Parathyroid adenoma (tissue), 2 donors: Measurements from ENCODE around the gene NR5A1.

Experiments
- H2AFZ ChIP-seq: fragments of 300-600 bp; sonication (generic); one replicate; pipeline ENCODE4 v1.7.0; 2017; ENCODE audit warnings: antibody characterized with exemption, mild to moderate bottlenecking
- H3K27ac ChIP-seq: fragments of 300-600 bp; sonication (generic); one replicate; pipeline ENCODE4 v1.7.0; 2017
- H3K27me3 ChIP-seq: fragments of 300-600 bp; sonication (generic); one replicate; pipeline ENCODE4 v1.7.0; 2017; ENCODE audit warnings: low read length; ENCODE audit not compliant: control insufficient read depth, insufficient read depth
- H3K36me3 ChIP-seq: fragments of 300-600 bp; sonication (generic); one replicate; pipeline ENCODE4 v1.7.0; 2017; ENCODE audit warnings: low read length; ENCODE audit not compliant: control insufficient read depth, insufficient read depth
- H3K4me1 ChIP-seq: fragments of 300-600 bp; sonication (generic); one replicate; pipeline ENCODE4 v1.7.0; 2017; ENCODE audit warnings: control low read depth
- H3K4me2 ChIP-seq: fragments of 300-600 bp; sonication (generic); one replicate; pipeline ENCODE4 v1.7.0; 2017; ENCODE audit warnings: low read length
- H3K4me3 ChIP-seq: fragments of 300-600 bp; sonication (generic); one replicate; pipeline ENCODE4 v1.7.0; 2017; ENCODE audit warnings: low read depth, low read length
- H3K79me2 ChIP-seq: fragments of 300-600 bp; sonication (generic); one replicate; pipeline ENCODE4 v1.7.0; 2017; ENCODE audit warnings: control low read depth
- H3K9ac ChIP-seq: fragments of 300-600 bp; sonication (generic); one replicate; pipeline ENCODE4 v1.7.0; 2017; ENCODE audit warnings: mild to moderate bottlenecking
- H3K9me3 ChIP-seq: fragments of 300-600 bp; sonication (generic); one replicate; pipeline ENCODE4 v1.7.0; 2017; ENCODE audit warnings: low read length; ENCODE audit not compliant: control insufficient read depth
- CTCF ChIP-seq: fragments of 300-600 bp; sonication (generic); IDR thresholded peaks from one replicate; pipeline ENCODE4 v1.7.0; 2017; ENCODE audit warnings: antibody characterized with exemption, mild to moderate bottlenecking
- donor health status: primary hyperparathyroidism.

Gene NR5A1

DNA sequence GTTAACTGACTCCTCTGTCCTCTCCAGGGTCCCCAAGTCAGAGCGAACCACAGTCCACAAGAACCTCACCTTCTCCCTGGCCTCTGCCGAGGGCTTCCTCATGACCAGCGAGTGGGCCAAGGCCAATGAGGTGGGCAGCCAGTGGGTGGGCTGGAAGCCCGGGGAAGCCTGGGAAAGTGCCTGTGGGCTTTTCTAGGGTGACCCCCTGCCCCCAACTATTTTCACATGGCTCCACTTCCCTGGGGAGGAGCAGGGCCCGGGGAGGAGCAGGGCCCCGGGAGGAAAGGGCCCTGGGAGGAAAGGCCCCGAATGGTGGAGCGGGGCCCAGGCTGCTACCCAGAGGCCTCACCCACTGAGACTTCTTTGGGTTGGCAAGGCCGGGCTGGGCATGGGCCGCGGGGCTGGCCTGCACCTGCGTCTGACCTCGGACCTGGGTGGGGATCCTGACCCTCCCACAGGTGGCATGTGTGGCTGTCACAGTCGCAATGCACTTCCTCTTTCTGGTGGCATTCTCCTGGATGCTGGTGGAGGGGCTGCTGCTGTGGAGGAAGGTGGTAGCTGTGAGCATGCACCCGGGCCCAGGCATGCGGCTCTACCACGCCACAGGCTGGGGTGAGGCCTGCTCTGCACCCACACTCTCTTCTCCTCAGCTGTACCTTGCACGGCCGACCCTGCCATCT lies 39.0 kb downstream of the NR5A1 start:
- Histone ChIP-seq H3K79me2 (no peaks in the 10 kb centered on the region), H3K9me3 (no peaks in the 10 kb centered on the region), H3K4me3 (no peak overlapping the region), H3K9ac (no peak overlapping the region), H3K27ac (no peak overlapping the region), H3K4me2 (peak overlapping the region; percentile 13), H3K4me1 (peaks cover 7% of the 10 kb centered on the region), H3K36me3 (no peaks in the 10 kb centered on the region), H3K27me3 (no peaks in the 10 kb centered on the region), H2AFZ (no peak overlapping the region)
- no peak for TF ChIP-seq CTCF

- no peak for TF ChIP-seq CTCF
- no peaks in the 10 kb centered on the region for H3K36me3 ChIP-seq
- no peaks in the 10 kb centered on the region for H3K79me2 ChIP-seq
- H3K4me2 ChIP-seq: no peak overlapping the region
- peaks cover 7% of the 10 kb centered on the region for H3K4me1 ChIP-seq
- H3K9ac ChIP-seq: no peak overlapping the region
- no peaks in the 10 kb centered on the region for H3K27me3 ChIP-seq
- H3K9me3 ChIP-seq: no peaks in the 10 kb centered on the region
- no peak overlapping the region for H3K4me3 ChIP-seq
- no peak overlapping the region for H3K27ac ChIP-seq
- H2AFZ ChIP-seq: no peak overlapping the region
These were observed 39.7 kb downstream of the NR5A1 start for GRCh38 chr9:124467410-124468060.

- no peak for TF ChIP-seq CTCF
- H3K27me3 ChIP-seq: no peaks in the 10 kb centered on the region
- H3K9ac ChIP-seq: no peak overlapping the region
- H2AFZ ChIP-seq: no peak overlapping the region
- peaks cover 7% of the 10 kb centered on the region for H3K4me1 ChIP-seq
- H3K4me3 ChIP-seq: no peak overlapping the region
- H3K36me3 ChIP-seq: no peaks in the 10 kb centered on the region
- no peaks in the 10 kb centered on the region for H3K79me2 ChIP-seq
- no peak overlapping the region for H3K27ac ChIP-seq
- H3K4me2 ChIP-seq: no peak overlapping the region
- H3K9me3 ChIP-seq: no peaks in the 10 kb centered on the region
These were observed 41.5 kb downstream of the NR5A1 start for GRCh38 chr9:124465736-124466135.

- Histone ChIP-seq H3K36me3 (no peaks in the 10 kb centered on the region), H3K9me3 (no peaks in the 10 kb centered on the region), H3K4me2 (no peak overlapping the region), H3K79me2 (no peaks in the 10 kb centered on the region), H3K27ac (no peak overlapping the region), H3K9ac (no peak overlapping the region), H3K4me1 (no peaks in the 10 kb centered on the region), H2AFZ (no peak overlapping the region), H3K4me3 (no peak overlapping the region), H3K27me3 (no peaks in the 10 kb centered on the region)
- TF ChIP-seq CTCF: no peak
These were observed 44.5 kb downstream of the NR5A1 start for GRCh38 chr9:124462739-124463138.

DNA sequence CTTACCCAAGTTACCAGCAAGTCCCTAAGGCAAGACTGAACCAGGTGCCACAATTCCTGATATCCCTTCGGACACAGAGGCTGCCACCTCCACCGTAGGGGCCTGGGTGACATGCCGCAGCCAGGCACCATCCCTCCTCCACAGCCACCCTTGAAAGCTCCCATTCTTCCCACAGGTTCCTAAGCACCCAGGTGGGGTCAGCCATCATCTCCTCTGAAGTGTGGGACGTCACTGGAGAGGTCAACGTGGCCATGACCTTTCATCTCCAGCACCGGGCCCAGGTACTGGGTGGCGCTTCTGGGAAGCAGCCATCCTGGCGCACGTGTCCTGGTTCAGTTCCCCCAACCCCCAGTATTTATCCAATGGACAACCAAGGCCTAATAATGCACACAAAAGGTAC lies 48.8 kb downstream of the NR5A1 start:
- no peaks in the 10 kb centered on the region for H3K27me3 ChIP-seq
- no peaks in the 10 kb centered on the region for H3K36me3 ChIP-seq
- TF ChIP-seq CTCF: no peak
- H3K4me1 ChIP-seq: no peaks in the 10 kb centered on the region
- no peak overlapping the region for H3K9ac ChIP-seq
- H3K4me3 ChIP-seq: no peak overlapping the region
- H3K27ac ChIP-seq: no peak overlapping the region
- no peaks in the 10 kb centered on the region for H3K9me3 ChIP-seq
- no peaks in the 10 kb centered on the region for H3K79me2 ChIP-seq
- no peak overlapping the region for H3K4me2 ChIP-seq
- no peak overlapping the region for H2AFZ ChIP-seq
